Gastroesophageal sphincter (tissue), 3 donors: Measurements from ENCODE around the gene DDIT3.

ENCODE experiments used
- CTCF ChIP-seq, 4 experiments: fragments of 200-600 bp in 2 of 4; fragments of 450-650 bp in 2 of 4; sonication (generic) in 1 of 4; IDR thresholded peaks; one replicate each; pipeline ENCODE4 v1.5.1; 2017 to 2019; ENCODE audit warnings: antibody characterized with exemption in 4 of 4, mild to moderate bottlenecking in 2 of 4, moderate library complexity in 2 of 4
- EP300 ChIP-seq: sonication (generic); formaldehyde crosslinking; IDR thresholded peaks from one replicate; pipeline ENCODE4 v1.6.1; 2017; ENCODE audit warnings: antibody characterized with exemption, mild to moderate bottlenecking
- POLR2A ChIP-seq, 2 donors: fragments of 450-650 bp; IDR thresholded peaks; one replicate each; pipeline ENCODE4 v1.6.1; 2017; ENCODE audit warnings: antibody characterized with exemption in 2 of 2, mild to moderate bottlenecking in 2 of 2, moderate library complexity in 1 of 2
- POLR2AphosphoS5 ChIP-seq: sonication (generic); formaldehyde crosslinking; IDR thresholded peaks from one replicate; pipeline ENCODE4 v1.6.1; 2017; ENCODE audit warnings: antibody characterized with exemption

GRCh38 chr12:57549909-57550640 is 29.8 kb upstream of the DDIT3 start, which contains the start of gene KIF5A:
- TF ChIP-seq CTCF (IDR thresholded peaks at IDR 0.05) (peak in 1 of 4 experiments; percentile 42), POLR2AphosphoS5 (no peak), POLR2A (IDR thresholded peaks at IDR 0.05) (no peak), EP300 (no peak)
